AG08396 (cell line): ENCODE data around the gene LIG1.

Experiments used
- DNase-seq: peaks from one replicate; pipeline ENCODE4 v3.0.0; 2012; ENCODE audit warnings: low spot score, mixed read lengths

Gene LIG1

GRCh38 chr19:48181505-48181904 is 11.4 kb upstream of the LIG1 start:
- no peak for DNase-seq

- DNase-seq: no peak
Measured at GRCh38 chr19:48176226-48176625, 6.1 kb upstream of the LIG1 start.

GRCh38 chr19:48175578-48175977 is 5.4 kb upstream of the LIG1 start:
- no peak for DNase-seq

GRCh38 chr19:48174445-48175030 is 4.4 kb upstream of the LIG1 start:
- DNase-seq: no peak

- no peak for DNase-seq
Measured at GRCh38 chr19:48171710-48172109, 1.6 kb upstream of the LIG1 start.

GRCh38 chr19:48170817-48171347 is 738 bp upstream of the LIG1 start:
- no peak for DNase-seq

GRCh38 chr19:48169578-48169938 is 586 bp downstream of the LIG1 start:
- DNase-seq: peak; percentile 93

GRCh38 chr19:48168689-48169088 is 1.5 kb downstream of the LIG1 start:
- DNase-seq: no peak

- DNase-seq: no peak
Measured at GRCh38 chr19:48158210-48158790, 11.8 kb downstream of the LIG1 start.

- no peak for DNase-seq
Measured at GRCh38 chr19:48154003-48154402, 16.1 kb downstream of the LIG1 start.

GRCh38 chr19:48152551-48152950 is 17.6 kb downstream of the LIG1 start:
- peak; percentile 68 for DNase-seq

GRCh38 chr19:48149430-48149829 is 20.7 kb downstream of the LIG1 start:
- DNase-seq: no peak

- no peak for DNase-seq
Measured at GRCh38 chr19:48148576-48148975, 21.6 kb downstream of the LIG1 start.

GRCh38 chr19:48147597-48148175 is 22.5 kb downstream of the LIG1 start:
- no peak for DNase-seq

GRCh38 chr19:48139053-48139452 is 31.1 kb downstream of the LIG1 start:
- no peak for DNase-seq

- DNase-seq: no peak
Measured at GRCh38 chr19:48137411-48137810, 32.7 kb downstream of the LIG1 start.

- DNase-seq: no peak
Measured at GRCh38 chr19:48136547-48136946, 33.6 kb downstream of the LIG1 start.

- DNase-seq: peak; percentile 33
Measured at GRCh38 chr19:48135411-48135810, 34.7 kb downstream of the LIG1 start.

GRCh38 chr19:48133094-48133493 is 37.0 kb downstream of the LIG1 start:
- DNase-seq: no peak

- DNase-seq: no peak
Measured at GRCh38 chr19:48127561-48127960, 42.6 kb downstream of the LIG1 start.

- peak; percentile 54 for DNase-seq
Measured at GRCh38 chr19:48123907-48124651, 46.1 kb downstream of the LIG1 start.

GRCh38 chr19:48122421-48122820 is 47.7 kb downstream of the LIG1 start:
- no peak for DNase-seq

- DNase-seq: no peak
Measured at GRCh38 chr19:48121909-48122371, 48.2 kb downstream of the LIG1 start.
